Kidney capillary endothelial cell (primary cell): ENCODE measurements around the gene CCM2.
"Not testable (repeated sequence)": the region's sequence is repeated elsewhere in the genome, so short reads cannot be mapped to it uniquely, and the experiment has no call there.

Experiments
- DNase-seq: peaks from one replicate; pipeline ENCODE4 v3.0.0-alpha.2; 2018; ENCODE audit warnings: low spot score

The CCM2 gene

GRCh38 chr7:45100761-45101480 is 100.9 kb downstream of the CCM2 start:
- no peak for DNase-seq

GRCh38 chr7:45101748-45102147 is 101.7 kb downstream of the CCM2 start:
- no peak for DNase-seq

- no peak for DNase-seq
These were observed 103.0 kb downstream of the CCM2 start for GRCh38 chr7:45102785-45103712.

GRCh38 chr7:45103958-45104843 is 104.2 kb downstream of the CCM2 start:
- DNase-seq: no peak

GRCh38 chr7:45104844-45105587 is 105.0 kb downstream of the CCM2 start:
- no peak for DNase-seq

- DNase-seq: no peak
These were observed 105.7 kb downstream of the CCM2 start for GRCh38 chr7:45105588-45106188.

- no peak for DNase-seq
These were observed 106.8 kb downstream of the CCM2 start for GRCh38 chr7:45106820-45107219.

- no peak for DNase-seq
These were observed 107.4 kb downstream of the CCM2 start for GRCh38 chr7:45107356-45107755.

- DNase-seq: no peak
These were observed 108.9 kb downstream of the CCM2 start for GRCh38 chr7:45108863-45109262.

GRCh38 chr7:45111298-45112223 is 111.6 kb downstream of the CCM2 start, which contains the start of gene TBRG4:
Gene TBRG4, minus strand, starts transcription at chr7:45111697. Its CDS starts 2,460 bp downstream, at chr7:45109237.
- DNase-seq: peak; percentile 95

- no peak for DNase-seq
These were observed 112.6 kb downstream of the CCM2 start for GRCh38 chr7:45112648-45113047.

- not testable (repeated sequence) for DNase-seq
These were observed 114.3 kb downstream of the CCM2 start for GRCh38 chr7:45114257-45114656.

GRCh38 chr7:45114926-45115325 is 114.9 kb downstream of the CCM2 start:
- no peak for DNase-seq

- no peak for DNase-seq
These were observed 116.0 kb downstream of the CCM2 start for GRCh38 chr7:45116048-45116447.

GRCh38 chr7:45117582-45117981 is 117.6 kb downstream of the CCM2 start:
- DNase-seq: no peak

- no peak for DNase-seq
These were observed 118.3 kb downstream of the CCM2 start for GRCh38 chr7:45118292-45118691.

GRCh38 chr7:45118889-45119331 is 118.9 kb downstream of the CCM2 start:
- DNase-seq: no peak

- DNase-seq: no peak
These were observed 119.5 kb downstream of the CCM2 start for GRCh38 chr7:45119550-45119949.

- DNase-seq: no peak
These were observed 123.2 kb downstream of the CCM2 start for GRCh38 chr7:45122975-45123860.
